ENCODE data around the gene ADAM19. TPM values are rescaled to one million over a fixed set of nuclear protein-coding genes. Genes with fewer than 3 reads are reported as not detected.

Gene ADAM19
- total and polyA plus RNA-seq, 2 experiments from 2014 or later = 6.5 to 11.5 TPM

DNA sequence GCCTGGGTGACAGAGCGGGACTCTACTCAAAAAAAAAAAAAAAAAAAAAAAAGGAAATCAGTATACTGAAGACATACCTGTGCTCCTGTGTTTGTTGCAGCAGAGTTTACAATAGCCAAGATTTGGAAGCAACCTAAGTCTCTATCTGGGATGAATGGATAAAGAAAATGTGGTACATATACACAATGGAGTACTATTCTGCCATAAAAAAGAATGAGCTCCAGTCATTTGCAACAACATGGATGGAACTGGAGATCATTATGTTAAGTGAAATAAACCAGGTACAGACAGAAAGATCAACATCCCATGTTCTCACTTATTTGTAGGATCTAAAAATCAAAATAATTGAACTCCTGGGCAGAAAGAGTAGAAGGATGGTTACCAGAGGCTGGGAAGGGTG is 22.9 kb downstream of the ADAM19 start:
- no peak overlapping the region for H3K4me3 ChIP-seq
- DNase-seq (ENCODE audit: low read depth in 1 of 2, low spot score in 1 of 2) = no peak
- TF ChIP-seq, protein P1, sequence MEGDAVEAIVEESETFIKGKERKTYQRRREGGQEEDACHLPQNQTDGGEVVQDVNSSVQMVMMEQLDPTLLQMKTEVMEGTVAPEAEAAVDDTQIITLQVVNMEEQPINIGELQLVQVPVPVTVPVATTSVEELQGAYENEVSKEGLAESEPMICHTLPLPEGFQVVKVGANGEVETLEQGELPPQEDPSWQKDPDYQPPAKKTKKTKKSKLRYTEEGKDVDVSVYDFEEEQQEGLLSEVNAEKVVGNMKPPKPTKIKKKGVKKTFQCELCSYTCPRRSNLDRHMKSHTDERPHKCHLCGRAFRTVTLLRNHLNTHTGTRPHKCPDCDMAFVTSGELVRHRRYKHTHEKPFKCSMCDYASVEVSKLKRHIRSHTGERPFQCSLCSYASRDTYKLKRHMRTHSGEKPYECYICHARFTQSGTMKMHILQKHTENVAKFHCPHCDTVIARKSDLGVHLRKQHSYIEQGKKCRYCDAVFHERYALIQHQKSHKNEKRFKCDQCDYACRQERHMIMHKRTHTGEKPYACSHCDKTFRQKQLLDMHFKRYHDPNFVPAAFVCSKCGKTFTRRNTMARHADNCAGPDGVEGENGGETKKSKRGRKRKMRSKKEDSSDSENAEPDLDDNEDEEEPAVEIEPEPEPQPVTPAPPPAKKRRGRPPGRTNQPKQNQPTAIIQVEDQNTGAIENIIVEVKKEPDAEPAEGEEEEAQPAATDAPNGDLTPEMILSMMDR (IDR thresholded peaks at IDR 0.05; ENCODE audit: low read depth, low read length) = no peak
- no peaks in the 10 kb centered on the region for H3K4me1 ChIP-seq (ENCODE audit: low read depth)
- no peaks in the 10 kb centered on the region for H3K9me3 ChIP-seq (ENCODE audit: low read depth)
- no peaks in the 10 kb centered on the region for H3K27me3 ChIP-seq
- no peak overlapping the region for H3K27ac ChIP-seq
- H3K36me3 ChIP-seq = no peaks in the 10 kb centered on the region

DNA sequence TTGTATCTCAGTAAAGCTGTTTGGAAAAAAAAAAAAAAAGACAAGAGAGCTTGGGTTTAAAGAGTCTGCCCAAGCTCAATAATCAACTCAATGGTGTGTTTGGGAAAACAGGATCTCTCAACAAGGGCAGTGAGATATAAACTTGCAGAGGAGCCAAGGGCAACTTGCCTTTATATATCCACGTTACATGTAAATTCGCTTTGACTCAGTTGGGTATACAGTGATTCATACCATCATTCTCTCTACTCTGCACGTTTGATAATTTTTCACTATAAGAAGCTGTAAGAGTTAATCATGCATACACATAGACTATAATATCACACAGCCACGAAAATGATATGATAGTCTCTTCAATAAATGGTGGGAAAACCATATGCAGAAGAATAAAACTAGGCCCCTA is 24.9 kb downstream of the ADAM19 start:
- peaks cover 6% of the 10 kb centered on the region for H3K4me1 ChIP-seq (ENCODE audit: low read depth)
- H3K9me3 ChIP-seq (ENCODE audit: low read depth) = no peaks in the 10 kb centered on the region
- no peak for DNase-seq (ENCODE audit: low read depth in 1 of 2, low spot score in 1 of 2)
- no peak overlapping the region for H3K27ac ChIP-seq
- H3K27me3 ChIP-seq = no peaks in the 10 kb centered on the region
- TF ChIP-seq, protein P1 (IDR thresholded peaks at IDR 0.05; ENCODE audit: low read depth, low read length) = no peak
- H3K36me3 ChIP-seq = no peaks in the 10 kb centered on the region
- H3K4me3 ChIP-seq = no peak overlapping the region

DNA sequence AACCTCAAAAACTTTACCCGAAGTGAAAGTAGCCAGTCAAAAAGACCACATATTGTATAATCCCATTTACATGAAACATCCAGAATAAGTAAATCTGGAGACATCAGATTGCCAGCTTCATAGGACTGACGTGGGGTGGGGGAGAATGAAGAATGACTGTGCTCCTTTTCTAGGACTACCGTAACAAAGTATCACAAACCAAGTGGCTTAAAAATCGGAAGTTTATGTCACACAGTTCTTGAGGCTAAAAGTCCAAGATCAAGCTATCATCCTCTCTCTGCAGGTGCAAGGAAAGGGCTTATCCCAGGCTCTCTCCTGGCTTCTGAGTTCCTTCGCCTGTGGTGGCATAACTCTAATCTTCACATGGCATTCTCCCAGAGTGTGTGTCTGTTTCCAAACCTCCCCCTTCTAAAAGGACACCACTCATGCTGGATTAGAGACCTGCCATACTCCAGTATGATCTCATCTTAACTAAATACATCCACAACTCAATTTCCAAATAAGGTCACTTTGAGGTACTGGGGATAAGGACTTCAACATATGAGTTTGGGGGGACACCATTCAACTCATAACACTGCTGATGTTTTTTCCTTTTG is 25.5 kb downstream of the ADAM19 start:
- no peak overlapping the region for H3K27ac ChIP-seq
- no peaks in the 10 kb centered on the region for H3K9me3 ChIP-seq (ENCODE audit: low read depth)
- no peak overlapping the region for H3K4me3 ChIP-seq
- no peak for DNase-seq (ENCODE audit: low read depth in 1 of 2, low spot score in 1 of 2)
- peaks cover 6% of the 10 kb centered on the region for H3K4me1 ChIP-seq (ENCODE audit: low read depth)
- no peaks in the 10 kb centered on the region for H3K36me3 ChIP-seq
- no peaks in the 10 kb centered on the region for H3K27me3 ChIP-seq
- TF ChIP-seq, protein P1 (IDR thresholded peaks at IDR 0.05; ENCODE audit: low read depth, low read length) = no peak

DNA sequence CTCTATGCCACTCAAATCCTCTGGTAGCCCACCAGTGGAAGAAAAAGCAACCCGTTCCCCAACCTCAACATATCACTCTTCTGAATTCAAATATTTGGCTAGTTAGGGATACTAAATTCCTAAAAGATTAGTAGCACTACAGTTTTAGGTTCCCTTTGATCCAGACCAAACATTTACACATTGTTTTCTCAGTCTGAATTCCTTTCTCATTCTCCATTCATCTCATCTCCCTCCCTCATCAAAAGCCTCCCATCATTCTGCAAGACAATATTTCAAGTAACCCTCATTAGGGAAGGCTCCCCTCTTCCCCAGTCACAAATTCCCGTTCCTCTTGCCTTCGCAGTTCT is 26.3 kb downstream of the ADAM19 start:
- H3K27ac ChIP-seq = no peak overlapping the region
- H3K4me1 ChIP-seq (ENCODE audit: low read depth) = peaks cover 6% of the 10 kb centered on the region
- H3K4me3 ChIP-seq = no peak overlapping the region
- TF ChIP-seq, protein P1 (IDR thresholded peaks at IDR 0.05; ENCODE audit: low read depth, low read length) = no peak
- H3K27me3 ChIP-seq = no peaks in the 10 kb centered on the region
- no peaks in the 10 kb centered on the region for H3K9me3 ChIP-seq (ENCODE audit: low read depth)
- no peaks in the 10 kb centered on the region for H3K36me3 ChIP-seq
- no peak for DNase-seq (ENCODE audit: low read depth in 1 of 2, low spot score in 1 of 2)

DNA sequence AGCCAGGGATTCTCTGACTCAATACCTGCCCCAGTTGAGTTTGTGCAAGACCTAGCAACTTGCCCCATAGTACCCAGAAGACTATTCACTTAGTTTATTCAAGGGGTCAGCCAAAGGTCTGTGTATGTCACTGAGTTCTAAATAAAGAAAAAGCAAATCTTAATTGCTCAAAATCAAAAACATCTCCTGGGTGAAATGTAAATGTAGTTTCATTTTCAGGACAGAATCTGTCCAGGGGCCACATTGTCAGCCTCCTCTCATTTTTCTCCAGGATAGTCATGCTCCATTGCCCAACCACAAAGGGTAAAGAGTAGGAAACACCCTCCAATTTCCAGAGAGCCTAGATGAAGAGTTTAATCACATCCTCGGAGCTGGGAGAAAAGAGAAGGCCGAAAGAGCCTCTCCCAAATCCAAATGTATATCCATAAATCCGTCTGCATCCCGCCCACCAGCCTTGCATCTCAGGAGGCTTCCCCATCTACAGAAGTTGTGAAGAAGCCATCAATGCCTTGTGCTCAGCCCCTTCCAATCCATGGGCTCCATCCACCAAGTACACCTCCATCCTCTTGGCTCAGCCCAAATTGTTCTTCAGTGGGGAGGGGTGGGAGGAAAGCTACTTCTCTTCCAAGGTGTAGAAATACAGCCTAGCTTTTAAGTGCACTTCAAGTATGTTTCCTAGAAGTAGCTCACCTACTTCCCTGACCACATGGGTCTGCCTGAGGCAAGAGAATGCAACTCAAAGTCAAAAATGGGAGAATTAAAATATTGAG is 26.9 kb downstream of the ADAM19 start:
- no peaks in the 10 kb centered on the region for H3K27me3 ChIP-seq
- TF ChIP-seq, protein P1 (IDR thresholded peaks at IDR 0.05; ENCODE audit: low read depth, low read length) = no peak
- peak in 1 of 2 donors; percentile 89 for DNase-seq (ENCODE audit: low read depth in 1 of 2, low spot score in 1 of 2)
- H3K4me3 ChIP-seq = no peak overlapping the region
- H3K9me3 ChIP-seq (ENCODE audit: low read depth) = no peaks in the 10 kb centered on the region
- H3K36me3 ChIP-seq = no peaks in the 10 kb centered on the region
- peaks cover 6% of the 10 kb centered on the region for H3K4me1 ChIP-seq (ENCODE audit: low read depth)
- no peak overlapping the region for H3K27ac ChIP-seq
